Breast epithelium (tissue), 3 donors: ENCODE results near the gene SPDYE17.
"Not testable (repeated sequence)": the region's sequence is repeated elsewhere in the genome, so short reads cannot be mapped to it uniquely, and the experiment has no call there.

Source experiments
- POLR2A ChIP-seq: fragments of 450-650 bp; IDR thresholded peaks from one replicate; pipeline ENCODE4 v1.6.1; 2016; ENCODE audit warnings: antibody characterized with exemption, mild to moderate bottlenecking, moderate library complexity
- POLR2AphosphoS5 ChIP-seq, 3 donors: sonication (generic); formaldehyde crosslinking; IDR thresholded peaks; one replicate each; pipeline ENCODE4 v1.6.1; 2017; ENCODE audit warnings: antibody characterized with exemption in 3 of 3
- TF ChIP-seq, protein P1 (sequence below), 3 donors: fragments of 450-650 bp; IDR thresholded peaks; one replicate each; pipeline ENCODE4 v1.5.1; 2016 to 2017; ENCODE audit warnings: antibody characterized with exemption in 3 of 3, mild to moderate bottlenecking in 3 of 3, moderate library complexity in 3 of 3

GRCh38 chr7:76992204-76992603, 40.0 kb downstream of the SPDYE17 start:
- TF ChIP-seq, protein P1, sequence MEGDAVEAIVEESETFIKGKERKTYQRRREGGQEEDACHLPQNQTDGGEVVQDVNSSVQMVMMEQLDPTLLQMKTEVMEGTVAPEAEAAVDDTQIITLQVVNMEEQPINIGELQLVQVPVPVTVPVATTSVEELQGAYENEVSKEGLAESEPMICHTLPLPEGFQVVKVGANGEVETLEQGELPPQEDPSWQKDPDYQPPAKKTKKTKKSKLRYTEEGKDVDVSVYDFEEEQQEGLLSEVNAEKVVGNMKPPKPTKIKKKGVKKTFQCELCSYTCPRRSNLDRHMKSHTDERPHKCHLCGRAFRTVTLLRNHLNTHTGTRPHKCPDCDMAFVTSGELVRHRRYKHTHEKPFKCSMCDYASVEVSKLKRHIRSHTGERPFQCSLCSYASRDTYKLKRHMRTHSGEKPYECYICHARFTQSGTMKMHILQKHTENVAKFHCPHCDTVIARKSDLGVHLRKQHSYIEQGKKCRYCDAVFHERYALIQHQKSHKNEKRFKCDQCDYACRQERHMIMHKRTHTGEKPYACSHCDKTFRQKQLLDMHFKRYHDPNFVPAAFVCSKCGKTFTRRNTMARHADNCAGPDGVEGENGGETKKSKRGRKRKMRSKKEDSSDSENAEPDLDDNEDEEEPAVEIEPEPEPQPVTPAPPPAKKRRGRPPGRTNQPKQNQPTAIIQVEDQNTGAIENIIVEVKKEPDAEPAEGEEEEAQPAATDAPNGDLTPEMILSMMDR (IDR thresholded peaks at IDR 0.05): not testable (repeated sequence)
- TF ChIP-seq POLR2A; POLR2AphosphoS5 (IDR thresholded peaks at IDR 0.05): not testable (repeated sequence)
